Mesothelial cell of epicardium (in vitro differentiated cells): Measurements from ENCODE around the gene SEPHS1. TPM values are rescaled to one million over a fixed set of nuclear protein-coding genes. Genes with fewer than 3 reads are reported as not detected.
"Not testable (repeated sequence)": the region's sequence is repeated elsewhere in the genome, so short reads cannot be mapped to it uniquely, and the experiment has no call there.

Source experiments
- DNase-seq, 2 experiments: peaks; one replicate each; pipeline ENCODE4 v3.0.0; 2021; ENCODE audit warnings: low spot score in 2 of 2; ENCODE audit not compliant: unreplicated experiment in 2 of 2
- H3K27ac Mint-ChIP-seq: 2 replicates; pipeline ENCODE4 v1.8.0; 2021; ENCODE audit warnings: mixed read lengths
- H3K27me3 Mint-ChIP-seq: 2 replicates; pipeline ENCODE4 v1.8.0; 2021; ENCODE audit warnings: low read depth, mixed read lengths
- H3K36me3 Mint-ChIP-seq: 2 replicates; pipeline ENCODE4 v1.8.0; 2021; ENCODE audit warnings: mixed read lengths
- H3K4me1 Mint-ChIP-seq: 2 replicates; pipeline ENCODE4 v1.8.0; 2021; ENCODE audit warnings: mixed read lengths
- H3K4me3 Mint-ChIP-seq: 2 replicates; pipeline ENCODE4 v1.8.0; 2021; ENCODE audit warnings: mild to moderate bottlenecking, moderate library complexity, mixed read lengths
- H3K9me3 Mint-ChIP-seq: 2 replicates; pipeline ENCODE4 v1.8.0; 2021; ENCODE audit warnings: mixed read lengths
- CTCF ChIP-seq: fragments of 200-600 bp; sonication (generic); IDR thresholded peaks from one replicate; pipeline ENCODE4 v1.5.0; 2021; ENCODE audit warnings: antibody characterized with exemption; ENCODE audit not compliant: unreplicated experiment
- total RNA-seq: library from RNA; stranded (reverse); gene quantifications from 3 replicates; pipeline ENCODE4 v1.2.1, GENCODE V29; 2021

The SEPHS1 gene
- total RNA-seq, 1 donor from 2014 or later, result 80.4 TPM

GRCh38 chr10:13331646-13332045 is 16.4 kb downstream of the SEPHS1 start:
- Mint-ChIP-seq H3K4me3 (no peak overlapping the region), H3K36me3 (peaks cover 56% of the 10 kb centered on the region), H3K4me1 (no peaks in the 10 kb centered on the region), H3K9me3 (no peaks in the 10 kb centered on the region), H3K27ac (no peak overlapping the region), H3K27me3 (no peaks in the 10 kb centered on the region)
- DNase-seq, result no peak
- no peak for TF ChIP-seq CTCF

GRCh38 chr10:13330980-13331379 is 17.1 kb downstream of the SEPHS1 start:
- not testable (repeated sequence) for DNase-seq, H3K27me3 Mint-ChIP-seq, H3K4me3 Mint-ChIP-seq, H3K27ac Mint-ChIP-seq, H3K9me3 Mint-ChIP-seq, H3K4me1 Mint-ChIP-seq
- H3K36me3 Mint-ChIP-seq, result peaks cover 54% of the 10 kb centered on the region

- Mint-ChIP-seq H3K27ac (no peak overlapping the region), H3K4me1 (no peaks in the 10 kb centered on the region), H3K27me3 (no peaks in the 10 kb centered on the region), H3K36me3 (peaks cover 56% of the 10 kb centered on the region), H3K4me3 (no peak overlapping the region), H3K9me3 (no peaks in the 10 kb centered on the region)
- DNase-seq, result no peak
- TF ChIP-seq CTCF, result no peak
Measured at GRCh38 chr10:13329565-13329964, 18.5 kb downstream of the SEPHS1 start.

GRCh38 chr10:13328613-13329012 is 19.5 kb downstream of the SEPHS1 start:
- no peak for TF ChIP-seq CTCF
- Mint-ChIP-seq H3K27me3 (no peaks in the 10 kb centered on the region), H3K27ac (no peak overlapping the region), H3K9me3 (no peaks in the 10 kb centered on the region), H3K4me3 (no peak overlapping the region), H3K4me1 (no peaks in the 10 kb centered on the region), H3K36me3 (peaks cover 57% of the 10 kb centered on the region)
- no peak for DNase-seq

GRCh38 chr10:13328126-13328525 is 20.0 kb downstream of the SEPHS1 start:
- no peak for TF ChIP-seq CTCF
- Mint-ChIP-seq H3K27me3 (no peaks in the 10 kb centered on the region), H3K9me3 (no peaks in the 10 kb centered on the region), H3K4me1 (no peaks in the 10 kb centered on the region), H3K4me3 (no peak overlapping the region), H3K36me3 (peaks cover 55% of the 10 kb centered on the region), H3K27ac (no peak overlapping the region)
- DNase-seq, result no peak

GRCh38 chr10:13327534-13327933 is 20.6 kb downstream of the SEPHS1 start:
- Mint-ChIP-seq H3K9me3 (no peaks in the 10 kb centered on the region), H3K27ac (peak overlapping the region; percentile 81), H3K4me3 (no peak overlapping the region), H3K36me3 (peaks cover 60% of the 10 kb centered on the region), H3K4me1 (no peaks in the 10 kb centered on the region), H3K27me3 (no peaks in the 10 kb centered on the region)
- DNase-seq, result no peak
- TF ChIP-seq CTCF, result no peak
